Kidney capillary endothelial cell (primary cell): ENCODE results near the gene AGO3.
"Not testable (repeated sequence)": the region's sequence is repeated elsewhere in the genome, so short reads cannot be mapped to it uniquely, and the experiment has no call there.

Experiments
- DNase-seq: peaks from one replicate; pipeline ENCODE4 v3.0.0-alpha.2; 2018; ENCODE audit warnings: low spot score

AGO3 gene

DNA sequence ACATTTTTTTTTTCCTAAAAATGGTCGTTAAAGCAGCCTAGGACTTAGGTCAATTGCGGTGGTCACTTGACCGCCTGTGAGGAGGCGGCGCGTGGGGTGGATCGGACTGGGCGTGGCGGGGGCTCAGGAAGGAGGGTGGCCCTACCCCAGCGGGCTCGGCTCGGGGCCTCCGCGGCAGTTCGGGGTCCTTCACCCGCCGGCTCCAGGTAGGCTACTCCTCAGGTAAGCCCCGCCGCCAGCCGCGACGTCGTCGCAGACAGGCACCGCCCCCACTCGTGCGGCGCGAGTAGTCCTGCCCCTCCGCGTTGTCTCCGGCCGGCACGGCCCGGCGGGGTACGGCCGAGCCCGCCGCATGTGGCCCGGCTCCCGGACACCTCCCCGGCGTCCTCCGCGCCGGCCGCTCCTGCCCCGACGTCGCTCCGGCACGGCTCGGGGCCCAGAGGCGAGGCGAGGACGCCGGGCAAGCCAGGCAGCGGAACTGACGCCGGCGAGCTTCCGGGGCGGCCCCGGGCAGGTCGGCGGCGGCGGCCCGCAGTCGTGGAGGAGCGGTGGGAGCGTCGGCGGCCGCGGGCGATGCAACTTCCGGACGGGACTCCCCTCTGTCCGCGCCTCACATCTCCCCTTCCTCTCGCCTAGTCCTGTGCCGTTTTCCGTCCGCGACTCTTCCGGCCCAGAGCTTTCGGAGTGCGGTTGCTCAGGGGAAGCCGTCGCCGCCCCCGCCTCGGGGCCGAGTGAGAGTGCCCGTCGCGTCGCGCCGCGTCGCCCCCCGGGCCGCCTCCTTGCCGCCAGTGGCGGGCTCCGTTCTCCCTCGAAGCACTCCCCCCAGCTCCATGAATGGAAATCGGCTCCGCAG lies at the start of gene AGO3:
Gene AGO3, plus strand, starts transcription at position 513 of the 853 bp plus-strand sequence. Its CDS starts 322 bp downstream, at position 835.
- DNase-seq = peak; percentile 76

DNA sequence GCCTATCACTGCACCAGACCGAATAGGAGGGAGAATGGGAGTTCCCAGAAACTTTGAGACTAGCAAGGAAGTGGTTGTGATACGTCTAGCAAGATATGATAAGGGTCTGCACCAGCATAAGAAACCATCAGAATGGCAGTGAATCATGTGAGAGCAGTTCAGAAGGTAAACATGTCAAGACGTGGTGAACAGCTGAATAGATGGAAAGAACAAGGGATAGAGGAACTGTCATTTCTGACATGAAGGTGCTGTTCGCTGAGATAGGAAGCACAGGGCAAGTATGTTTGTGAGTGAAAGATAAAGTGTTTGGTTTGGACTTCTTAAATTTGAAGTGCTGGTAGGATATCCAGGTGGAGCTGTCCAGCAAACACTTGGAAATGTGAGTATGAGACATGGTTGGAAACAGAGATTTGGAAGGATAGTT lies 49.0 kb upstream of the AGO3 start:
- DNase-seq = no peak

DNA sequence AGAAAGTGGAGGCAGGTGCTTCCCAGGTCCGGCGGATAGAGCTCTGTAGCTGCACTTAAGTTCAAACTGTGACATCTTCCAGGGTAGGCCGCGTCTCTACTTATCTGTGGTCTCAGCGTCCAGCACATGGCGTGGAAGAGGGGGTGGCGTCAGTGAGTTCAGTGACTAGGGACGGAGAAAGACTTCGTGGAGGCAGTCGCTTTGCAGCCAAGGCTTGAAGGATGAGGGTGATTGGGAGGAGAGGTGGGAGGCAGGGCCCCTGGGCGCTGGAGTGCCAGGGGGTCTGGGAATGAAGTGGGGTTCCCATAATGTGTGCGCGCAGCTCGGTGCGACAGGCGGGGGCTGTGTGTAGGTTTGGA lies 48.3 kb upstream of the AGO3 start:
- no peak for DNase-seq

DNA sequence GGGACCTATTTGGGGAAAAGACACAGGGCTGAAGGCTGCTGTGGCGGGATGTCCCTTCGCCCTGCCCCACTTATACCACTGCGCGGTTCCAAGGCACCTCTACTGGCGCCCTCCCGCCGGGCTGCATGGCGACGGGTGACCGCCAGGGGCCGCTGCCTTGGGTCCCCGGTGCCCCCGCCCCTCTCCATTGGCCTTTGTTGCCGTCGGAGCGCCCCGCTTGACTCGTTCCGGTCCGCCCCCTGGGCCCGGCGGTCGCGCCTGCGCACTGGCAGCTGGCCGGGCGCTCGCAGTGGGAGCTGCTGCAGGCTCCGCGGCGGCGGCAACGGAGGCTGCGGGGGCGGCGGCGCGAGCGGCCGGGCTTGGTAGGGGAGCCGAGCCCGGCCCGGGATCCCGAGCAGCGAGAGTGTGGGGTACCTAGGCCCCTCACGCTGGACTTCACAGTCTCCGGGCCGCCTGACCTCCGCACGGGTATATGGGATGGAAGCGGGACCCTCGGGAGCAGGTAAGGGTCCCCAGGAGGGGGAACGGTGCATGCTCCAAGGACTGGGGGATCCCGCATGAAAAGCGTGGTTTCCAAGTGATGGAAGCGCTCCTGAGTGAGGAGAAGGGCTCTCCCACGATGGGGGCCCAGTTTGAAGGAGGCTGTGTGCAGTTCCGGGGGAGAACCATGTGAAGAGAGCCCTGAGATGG lies 47.8 kb upstream of the AGO3 start, which contains the start of gene AGO1:
Gene AGO1, plus strand, starts transcription at position 265 of the 690 bp plus-strand sequence. Its CDS starts 213 bp downstream, at position 478.
- peak; percentile 94 for DNase-seq

DNA sequence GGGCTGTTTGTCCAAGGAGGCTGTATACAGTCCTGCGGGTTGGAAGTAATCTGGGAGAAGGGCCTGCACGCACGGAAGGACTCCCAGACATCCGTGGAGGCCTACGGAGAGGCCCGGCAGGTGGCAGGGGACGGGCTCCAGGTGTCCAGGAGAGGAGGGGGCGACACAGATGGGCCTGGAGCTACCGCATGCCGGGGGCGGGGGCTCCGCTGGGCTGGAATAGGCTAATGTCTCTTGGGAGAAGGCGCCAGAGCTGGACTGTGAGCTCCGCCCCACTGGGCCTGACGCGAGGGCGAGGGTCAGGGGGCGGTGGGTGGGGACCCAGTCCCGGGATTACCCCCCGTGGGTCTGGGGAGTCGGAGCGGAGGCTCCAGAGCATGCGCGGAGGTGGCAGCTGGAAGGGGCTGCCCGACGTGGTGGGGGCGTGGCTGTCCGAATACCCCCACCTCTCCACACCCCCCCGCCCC lies 47.2 kb upstream of the AGO3 start:
- DNase-seq = no peak

DNA sequence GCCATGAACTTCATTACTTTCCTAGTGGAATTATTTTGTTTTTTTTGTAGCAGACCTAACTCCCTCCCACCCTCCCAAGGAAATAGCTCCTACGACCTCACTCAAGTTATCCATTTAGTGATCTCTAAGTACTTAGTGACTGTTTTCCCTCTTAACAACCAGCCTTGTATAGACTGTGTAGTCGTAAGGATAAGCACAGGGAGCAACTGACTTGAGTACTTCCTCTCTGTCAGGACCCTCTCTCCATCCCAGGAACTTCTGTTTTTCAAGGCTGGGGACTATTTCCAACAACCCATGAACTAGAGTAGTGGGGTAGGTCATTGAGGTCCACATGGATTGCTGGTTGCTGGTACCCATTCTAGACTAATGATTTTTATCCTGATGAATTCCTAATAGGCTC lies 46.0 kb upstream of the AGO3 start:
- DNase-seq = no peak

DNA sequence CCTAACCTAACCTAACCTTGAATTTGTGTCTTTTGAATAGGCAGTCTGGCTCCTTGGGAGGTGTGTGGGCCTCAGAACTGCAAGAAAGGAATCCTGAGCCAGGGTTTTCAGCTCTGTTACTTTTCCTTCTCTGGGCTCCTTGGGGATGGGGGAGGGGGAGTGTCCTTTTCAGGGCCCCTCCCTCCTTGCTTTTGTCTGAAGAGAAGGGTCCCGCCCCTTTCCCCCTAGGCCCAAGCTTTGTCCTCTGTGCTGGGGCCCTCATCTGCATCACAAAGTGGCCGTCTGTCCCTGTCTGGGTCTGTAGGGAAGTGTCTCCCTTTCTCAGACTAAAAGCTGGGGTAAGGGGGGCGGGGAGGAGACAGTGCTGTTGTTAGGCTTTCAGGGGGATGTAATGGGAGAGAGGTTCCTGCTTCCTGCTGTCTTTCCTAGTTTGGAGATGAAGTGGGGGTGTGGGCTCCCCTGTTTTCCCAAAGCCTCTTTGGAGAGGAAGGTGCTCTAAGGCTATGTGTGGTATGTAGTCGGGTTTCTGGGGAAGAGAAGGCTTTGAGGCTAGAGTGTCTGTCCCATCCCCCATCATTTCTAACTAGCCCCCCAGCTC lies 44.8 kb upstream of the AGO3 start:
- DNase-seq = no peak

DNA sequence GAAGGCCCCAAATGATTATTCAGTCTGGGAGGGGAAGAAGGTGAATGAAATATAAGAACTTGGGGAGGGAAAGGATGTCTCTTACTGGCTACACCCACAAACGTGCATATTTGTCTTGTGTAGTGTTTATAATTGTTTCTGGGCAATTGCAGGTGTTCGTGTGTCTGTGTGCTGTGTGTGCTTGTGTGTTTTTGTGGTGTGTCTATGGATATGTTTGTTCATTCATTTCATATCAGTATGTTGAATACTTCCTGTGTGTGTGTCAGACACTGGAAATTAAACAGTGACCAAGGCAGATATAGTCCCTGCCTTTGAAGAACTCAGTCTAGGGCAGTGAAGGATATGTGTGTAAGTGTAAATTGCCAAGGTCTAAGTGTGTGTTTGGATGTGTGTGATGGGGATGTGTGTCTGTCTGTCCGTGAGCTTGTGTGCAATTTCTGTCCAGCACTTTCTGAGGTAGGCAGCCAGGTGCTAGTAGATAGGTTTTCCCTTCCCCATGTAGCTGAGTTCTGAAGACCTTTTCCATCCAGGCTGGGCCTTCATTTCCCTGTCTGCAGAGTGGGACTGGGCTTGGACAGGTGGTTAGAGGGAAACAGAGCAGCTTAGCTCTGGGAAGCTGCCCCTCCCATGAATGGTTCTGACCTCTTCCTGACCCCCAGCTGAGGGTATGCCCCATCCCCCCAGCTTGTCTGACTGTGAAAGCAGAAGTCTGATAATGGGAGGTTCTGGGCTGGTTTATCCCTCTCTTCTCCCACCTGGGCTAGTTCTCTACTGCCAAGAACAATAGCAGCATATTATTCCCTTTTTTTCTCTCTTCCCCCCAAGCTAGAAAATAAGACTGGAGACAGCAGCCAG lies 44.1 kb upstream of the AGO3 start:
- DNase-seq = no peak

DNA sequence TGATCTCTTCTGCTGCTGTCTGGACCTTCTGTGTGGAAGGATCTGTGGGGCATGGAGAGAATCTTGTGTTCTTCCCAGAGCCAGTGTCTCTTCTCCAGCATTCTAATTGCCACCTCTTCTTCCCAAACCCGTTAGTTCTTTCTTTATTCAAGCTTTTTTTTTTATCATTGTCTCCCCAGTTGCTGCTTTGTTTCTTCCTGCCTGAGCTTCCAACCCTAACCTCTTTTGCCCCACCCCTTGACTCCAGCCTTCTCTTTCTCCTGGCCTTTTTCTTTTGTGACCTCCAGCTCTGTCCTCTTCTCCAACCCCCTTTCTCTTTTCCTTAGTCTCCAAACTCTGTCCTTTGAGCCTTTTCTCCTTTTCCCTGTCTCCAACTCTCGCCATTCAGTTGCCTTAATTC lies 43.4 kb upstream of the AGO3 start:
- DNase-seq = no peak

DNA sequence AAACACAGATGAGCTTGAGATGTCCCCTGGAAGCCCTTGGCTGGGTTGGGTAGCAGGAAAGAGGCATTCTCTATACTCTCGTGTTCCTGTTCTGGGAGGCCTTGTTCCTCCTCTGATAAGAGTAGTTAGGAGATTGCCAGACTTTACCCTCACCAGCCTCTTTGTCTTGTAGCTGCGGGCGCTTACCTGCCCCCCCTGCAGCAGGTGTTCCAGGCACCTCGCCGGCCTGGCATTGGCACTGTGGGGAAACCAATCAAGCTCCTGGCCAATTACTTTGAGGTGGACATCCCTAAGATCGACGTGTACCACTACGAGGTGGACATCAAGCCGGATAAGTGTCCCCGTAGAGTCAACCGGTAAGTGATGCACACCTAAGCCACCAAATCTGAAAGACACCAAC lies 42.6 kb upstream of the AGO3 start:
- no peak for DNase-seq

DNA sequence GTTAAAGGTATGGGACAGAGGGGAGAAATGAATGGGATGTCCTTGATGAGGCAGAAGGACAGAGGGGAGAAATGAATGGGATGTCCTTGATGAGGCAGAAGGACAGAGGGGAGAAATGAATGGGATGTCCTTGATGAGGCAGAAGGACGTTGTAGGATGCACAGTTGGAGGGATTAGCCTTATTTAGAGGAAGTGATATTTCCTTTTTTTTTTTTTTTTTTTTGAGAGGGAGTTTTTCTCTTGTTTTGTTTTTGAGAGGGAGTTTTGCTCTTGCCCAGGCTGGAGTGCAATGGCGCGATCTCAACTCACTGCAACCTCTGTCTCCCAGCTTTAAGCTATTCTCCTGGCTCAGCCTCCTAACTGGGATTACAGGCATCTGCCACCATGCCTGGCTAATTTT lies 41.9 kb upstream of the AGO3 start:
- DNase-seq = not testable (repeated sequence)

DNA sequence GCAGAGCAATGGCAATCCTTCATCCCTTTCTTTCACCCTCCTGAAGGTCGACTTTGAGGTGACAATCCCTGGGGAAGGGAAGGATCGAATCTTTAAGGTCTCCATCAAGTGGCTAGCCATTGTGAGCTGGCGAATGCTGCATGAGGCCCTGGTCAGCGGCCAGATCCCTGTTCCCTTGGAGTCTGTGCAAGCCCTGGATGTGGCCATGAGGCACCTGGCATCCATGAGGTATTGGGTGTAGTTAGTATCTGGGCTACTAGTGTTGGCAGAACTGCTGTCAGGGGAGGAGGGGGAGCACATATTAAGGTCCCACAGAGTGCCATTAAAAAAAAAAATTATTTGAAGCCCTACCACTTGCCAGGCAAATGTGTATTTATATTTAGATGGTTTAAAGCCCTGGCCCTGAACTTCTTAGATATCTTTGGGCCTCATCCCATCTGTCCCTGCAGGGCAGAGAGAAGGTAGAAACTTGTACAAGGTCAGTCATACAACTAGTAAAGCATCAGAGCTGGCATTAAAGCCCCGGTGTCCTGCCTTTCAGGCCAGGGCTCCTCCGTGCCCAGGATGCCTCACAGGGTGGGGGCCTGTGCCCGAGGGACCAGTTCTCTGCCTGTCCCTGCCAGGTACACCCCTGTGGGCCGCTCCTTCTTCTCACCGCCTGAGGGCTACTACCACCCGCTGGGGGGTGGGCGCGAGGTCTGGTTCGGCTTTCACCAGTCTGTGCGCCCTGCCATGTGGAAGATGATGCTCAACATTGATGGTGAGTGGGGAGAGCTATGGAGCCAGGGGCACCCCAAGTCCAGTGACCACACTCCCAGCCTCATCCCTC lies 37.6 kb upstream of the AGO3 start:
- no peak for DNase-seq

DNA sequence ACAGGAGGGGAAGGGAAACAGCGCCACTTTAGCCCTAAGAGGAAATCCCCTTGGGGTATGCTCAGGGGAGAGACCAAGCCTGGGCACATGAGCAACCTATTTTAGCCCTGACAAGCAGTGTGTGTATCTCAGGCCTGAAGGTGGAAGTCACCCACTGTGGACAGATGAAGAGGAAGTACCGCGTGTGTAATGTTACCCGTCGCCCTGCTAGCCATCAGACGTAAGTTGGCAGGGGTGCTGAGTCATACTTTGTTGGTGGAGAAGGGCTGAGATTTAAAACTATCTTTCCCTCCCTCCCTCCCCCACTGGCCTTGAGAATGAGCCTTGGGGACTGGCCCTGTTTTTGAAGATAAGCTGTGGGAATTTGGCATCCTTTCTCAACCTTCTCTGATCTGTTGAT lies 36.7 kb upstream of the AGO3 start:
- DNase-seq = no peak

DNA sequence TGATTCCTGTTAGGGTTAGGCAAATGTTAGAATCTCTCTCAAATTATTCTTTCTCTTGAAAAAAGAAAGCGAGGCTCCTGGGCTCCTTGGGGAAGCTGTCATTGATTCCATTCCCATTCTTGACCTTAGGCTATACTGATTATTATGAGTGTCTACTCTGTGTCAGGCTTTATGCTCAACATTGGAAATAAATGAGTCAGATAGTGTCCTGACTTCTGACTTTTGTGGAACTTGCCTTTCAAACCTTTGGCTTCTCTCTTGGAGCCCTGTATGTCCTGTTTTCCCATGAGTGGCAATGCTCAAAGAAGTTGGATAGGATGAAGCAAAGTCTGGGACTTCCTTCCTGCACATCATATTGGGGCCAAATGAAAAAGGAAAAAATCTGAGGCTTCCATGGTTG lies 36.2 kb upstream of the AGO3 start:
- no peak for DNase-seq

DNA sequence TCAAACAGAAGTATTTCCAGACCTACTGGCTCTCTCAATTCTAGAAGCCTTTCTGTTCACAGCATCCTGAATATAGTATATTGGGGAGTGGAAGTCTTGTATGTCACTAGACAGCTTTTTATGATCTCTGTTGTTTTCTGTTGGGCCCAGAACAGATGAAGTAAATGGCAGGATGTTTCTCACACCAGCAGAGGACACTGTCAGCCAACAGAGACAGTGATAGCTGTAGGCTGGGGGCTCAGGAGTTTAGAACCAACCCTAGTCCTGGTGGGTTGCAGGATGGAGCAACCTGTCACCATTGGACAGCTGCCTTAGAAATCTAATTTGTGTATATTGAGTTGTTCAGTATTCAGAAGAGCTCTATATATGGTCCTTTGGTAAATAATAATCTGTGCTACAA lies 31.0 kb upstream of the AGO3 start:
- DNase-seq = no peak

DNA sequence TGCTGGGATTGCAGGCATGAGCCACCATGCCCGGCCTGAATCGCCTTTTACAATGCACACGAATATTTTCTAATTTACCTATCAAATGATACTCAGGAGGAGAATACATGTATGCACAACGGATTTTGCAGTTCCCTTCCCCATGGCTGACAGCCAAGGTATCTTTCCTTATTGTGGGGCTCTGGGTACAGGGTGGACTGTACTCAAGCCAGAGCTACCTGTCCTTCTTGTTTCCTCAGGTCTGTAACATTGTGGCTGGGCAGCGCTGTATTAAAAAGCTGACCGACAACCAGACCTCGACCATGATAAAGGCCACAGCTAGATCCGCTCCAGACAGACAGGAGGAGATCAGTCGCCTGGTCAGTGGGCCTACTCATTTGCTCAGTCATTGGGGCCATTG lies 29.7 kb upstream of the AGO3 start:
- DNase-seq = no peak

DNA sequence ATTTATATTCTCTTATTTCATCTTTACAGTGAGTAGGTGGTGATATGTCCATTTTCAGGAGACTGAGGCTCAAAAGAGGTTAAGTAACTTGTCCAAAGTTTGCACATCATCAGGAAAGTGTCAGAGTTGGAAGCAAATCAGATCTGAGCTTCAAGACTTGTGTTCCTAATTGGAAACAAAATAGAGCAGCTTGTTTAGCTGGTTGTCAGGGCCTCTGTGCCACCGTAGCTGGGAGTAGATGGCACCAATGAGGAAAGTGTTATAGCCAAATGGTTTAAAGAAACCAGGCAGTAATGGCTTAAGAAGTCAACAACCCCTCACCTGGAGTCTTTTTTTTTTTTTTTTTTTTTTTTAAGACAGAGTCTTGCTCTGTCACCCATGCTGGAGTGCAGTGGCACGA lies 28.2 kb upstream of the AGO3 start:
- no peak for DNase-seq

DNA sequence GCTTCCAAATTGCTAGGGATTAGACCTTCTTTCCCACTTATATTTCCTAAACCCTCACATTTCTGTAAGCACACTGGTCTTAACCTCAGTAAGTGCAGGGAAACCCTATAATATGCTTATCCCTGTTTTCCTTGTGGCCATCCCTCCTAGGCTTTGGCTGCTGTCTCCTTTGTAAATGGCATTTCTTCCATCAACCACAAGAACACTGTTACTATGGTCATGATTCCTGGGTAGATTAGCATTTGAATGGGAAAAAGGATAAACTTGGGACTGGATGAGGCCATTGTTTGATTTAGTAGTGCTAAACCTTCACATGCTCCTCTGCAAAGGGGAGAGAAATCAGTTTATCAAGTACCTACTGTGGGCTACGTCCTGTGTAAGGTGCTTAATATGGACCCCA lies 16.2 kb upstream of the AGO3 start:
- DNase-seq = no peak

DNA sequence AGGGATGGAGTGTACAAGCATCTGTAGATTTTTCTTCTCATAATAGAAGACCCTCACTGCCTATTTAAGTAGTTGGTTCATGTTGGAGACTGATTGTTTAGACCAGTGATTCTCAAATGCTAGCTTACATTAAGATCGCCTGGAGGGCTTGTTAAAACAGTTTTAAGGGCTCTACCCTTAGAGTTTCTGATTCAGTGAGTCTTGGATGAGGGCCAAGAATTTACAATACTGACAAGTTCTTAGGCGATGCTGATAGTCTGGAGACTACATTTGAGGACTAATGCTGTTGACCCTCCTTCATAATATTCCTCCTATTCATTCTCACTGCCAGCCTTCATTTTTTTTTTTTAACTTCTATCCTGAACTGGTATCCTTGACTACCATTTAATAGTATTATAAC lies 15.2 kb upstream of the AGO3 start:
- no peak for DNase-seq

DNA sequence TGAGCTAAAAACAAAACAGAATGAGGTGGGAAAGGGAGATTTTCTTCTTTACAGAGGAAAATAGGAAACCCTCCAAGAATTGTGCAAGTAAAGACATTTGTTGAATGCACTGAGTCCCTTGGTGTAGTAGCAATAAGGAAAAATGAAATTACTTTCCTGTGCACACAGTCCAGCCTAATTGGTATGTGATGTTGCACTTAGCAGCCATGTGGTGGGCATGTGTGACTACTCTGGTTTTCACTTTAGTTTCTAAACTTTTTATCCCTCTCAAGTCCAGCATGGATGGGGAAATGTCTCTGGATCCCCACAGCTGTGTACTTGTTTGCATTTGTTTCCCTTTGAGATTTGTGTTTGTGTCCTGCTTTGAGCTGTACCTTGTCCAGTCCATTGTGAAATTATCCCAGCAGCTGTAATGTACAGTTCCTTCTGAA lies 7.1 kb upstream of the AGO3 start:
- DNase-seq = no peak

DNA sequence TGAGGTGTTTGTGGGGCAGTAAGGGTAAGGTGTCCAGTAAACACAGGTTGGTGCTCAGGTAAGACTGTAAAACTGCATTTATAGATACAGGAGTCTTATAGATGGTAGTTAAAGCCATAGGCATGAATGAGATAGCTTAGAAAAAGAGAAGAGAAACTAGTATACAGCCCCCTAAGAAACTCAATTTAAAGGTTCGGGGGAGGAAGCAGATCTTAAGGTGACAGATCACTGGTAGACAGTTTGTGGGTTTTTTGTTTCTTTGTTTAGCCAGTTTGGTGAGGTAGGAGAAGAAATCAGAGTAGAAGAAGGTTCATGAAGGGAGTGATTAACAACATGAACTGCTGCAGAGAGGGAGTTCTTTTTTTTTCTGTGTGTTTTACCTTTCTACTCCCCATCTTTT lies 6.1 kb upstream of the AGO3 start:
- no peak for DNase-seq
